ENCODE measurements around the gene ZNF548. TPM values are rescaled to one million over a fixed set of nuclear protein-coding genes. Genes with fewer than 3 reads are reported as not detected.
A peak's percentile ranks its signal among the peaks of the same experiment; 100 is the strongest.

The ZNF548 gene
- total and polyA plus RNA-seq, 8 donors = 2.6 to 48.5 (median 8.9) TPM

DNA sequence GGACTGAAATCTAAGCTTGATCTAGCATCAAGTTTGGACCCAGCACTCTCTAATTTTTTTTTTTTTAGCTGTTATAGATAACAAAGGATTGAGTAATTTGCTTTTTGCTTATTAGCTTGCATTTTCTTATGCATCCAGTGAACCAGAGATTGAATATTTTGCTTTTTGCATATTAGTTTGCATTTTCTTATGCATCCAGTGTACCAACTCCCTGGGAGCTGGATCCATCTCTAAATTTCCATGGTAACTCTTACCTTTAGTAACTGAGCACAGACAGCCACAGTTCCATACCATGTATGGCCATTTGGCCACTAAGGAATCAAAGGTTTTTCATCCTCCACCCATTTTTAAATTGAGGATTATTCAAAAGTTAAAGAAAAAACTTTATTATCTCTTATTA, 8.7 kb upstream of the ZNF548 start:
- TF ChIP-seq, protein P1, sequence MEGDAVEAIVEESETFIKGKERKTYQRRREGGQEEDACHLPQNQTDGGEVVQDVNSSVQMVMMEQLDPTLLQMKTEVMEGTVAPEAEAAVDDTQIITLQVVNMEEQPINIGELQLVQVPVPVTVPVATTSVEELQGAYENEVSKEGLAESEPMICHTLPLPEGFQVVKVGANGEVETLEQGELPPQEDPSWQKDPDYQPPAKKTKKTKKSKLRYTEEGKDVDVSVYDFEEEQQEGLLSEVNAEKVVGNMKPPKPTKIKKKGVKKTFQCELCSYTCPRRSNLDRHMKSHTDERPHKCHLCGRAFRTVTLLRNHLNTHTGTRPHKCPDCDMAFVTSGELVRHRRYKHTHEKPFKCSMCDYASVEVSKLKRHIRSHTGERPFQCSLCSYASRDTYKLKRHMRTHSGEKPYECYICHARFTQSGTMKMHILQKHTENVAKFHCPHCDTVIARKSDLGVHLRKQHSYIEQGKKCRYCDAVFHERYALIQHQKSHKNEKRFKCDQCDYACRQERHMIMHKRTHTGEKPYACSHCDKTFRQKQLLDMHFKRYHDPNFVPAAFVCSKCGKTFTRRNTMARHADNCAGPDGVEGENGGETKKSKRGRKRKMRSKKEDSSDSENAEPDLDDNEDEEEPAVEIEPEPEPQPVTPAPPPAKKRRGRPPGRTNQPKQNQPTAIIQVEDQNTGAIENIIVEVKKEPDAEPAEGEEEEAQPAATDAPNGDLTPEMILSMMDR (IDR thresholded peaks at IDR 0.05) = no peak
- TF ChIP-seq POLR2A (IDR thresholded peaks at IDR 0.05) (no peak), POLR2AphosphoS5 (IDR thresholded peaks at IDR 0.05) (no peak), EP300 (IDR thresholded peaks at IDR 0.05) (no peak)
- Histone ChIP-seq H3K27ac (no peak overlapping the region), H3K27me3 (no peaks in the 10 kb centered on the region), H3K4me1 (no peaks in the 10 kb centered on the region), H3K36me3 (peaks cover 13 to 31% (median 24%) of the 10 kb centered on the region in 4 donors), H3K4me3 (no peak overlapping the region), H3K9me3 (peaks cover 22 to 76% (median 45%) of the 10 kb centered on the region in 4 donors)
- intact Hi-C loops (cut with DNase I; ENCODE audit: low total_unique reads) = no loop called here
- no peak for DNase-seq

DNA sequence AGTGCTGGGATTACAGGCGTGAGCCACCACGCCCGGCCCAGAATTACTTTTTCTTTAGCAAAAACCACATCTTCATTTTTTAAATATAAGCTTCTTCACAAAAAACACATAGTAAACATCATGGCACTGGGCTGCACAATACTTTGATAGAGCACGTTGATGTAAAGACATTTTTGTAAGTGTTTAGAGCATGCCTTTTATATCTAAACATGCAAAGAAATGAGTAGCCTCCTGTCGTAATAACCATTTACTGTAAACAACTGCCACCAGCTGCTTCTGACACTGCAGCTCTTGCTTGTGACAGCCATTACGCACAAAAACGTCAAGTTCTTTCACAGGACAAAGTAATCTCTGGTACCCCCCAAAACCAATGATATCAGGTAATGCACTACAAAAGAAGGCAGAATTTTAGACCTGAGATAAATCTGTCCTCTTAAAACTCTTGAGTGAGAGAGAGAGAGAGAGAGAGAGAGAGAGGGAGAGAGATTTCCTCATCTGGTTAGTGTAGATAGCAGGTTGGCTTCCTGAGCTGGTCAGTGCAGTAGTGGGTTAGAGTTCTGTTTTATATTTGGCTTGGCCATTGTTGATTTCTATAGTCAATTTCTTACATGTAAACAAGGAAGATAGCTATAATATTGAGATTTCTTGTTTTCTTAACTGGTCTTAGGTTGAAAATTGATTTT, 6.7 kb upstream of the ZNF548 start:
- H3K36me3 ChIP-seq = peaks cover 0 to 11% (median 5%) of the 10 kb centered on the region in 4 donors
- no peak overlapping the region for H3K4me3 ChIP-seq
- H3K4me1 ChIP-seq = no peaks in the 10 kb centered on the region
- TF ChIP-seq POLR2AphosphoS5 (IDR thresholded peaks at IDR 0.05) (no peak), EP300 (IDR thresholded peaks at IDR 0.05) (no peak)
- 67 to 76% (median 74%) methylated on average over 7 of the region's 7 CpGs for WGBS, 5 donors
- no peak overlapping the region for H3K27ac ChIP-seq
- no peaks in the 10 kb centered on the region for H3K27me3 ChIP-seq
- no peak for DNase-seq
- intact Hi-C loops (cut with DNase I; ENCODE audit: low total_unique reads) = no loop called here
- H3K9me3 ChIP-seq = peaks cover 8 to 56% (median 26%) of the 10 kb centered on the region in 4 donors

GRCh38 chr19:57389194-57389729, 392 bp upstream of the ZNF548 start:
- no peaks in the 10 kb centered on the region for H3K27me3 ChIP-seq
- peak overlapping the region; percentile 64 to 96 (median 85) for H3K4me3 ChIP-seq
- intact Hi-C loops (cut with DNase I; ENCODE audit: low total_unique reads) = no loop called here
- peak overlapping the region; percentile 75 to 97 (median 85) for H3K27ac ChIP-seq
- 55 to 58% (median 56%) methylated on average over 11 of the region's 11 CpGs for WGBS, 5 donors
- H3K36me3 ChIP-seq = peaks cover 5 to 23% (median 18%) of the 10 kb centered on the region in 4 donors
- peaks cover 0 to 25% (median 14%) of the 10 kb centered on the region in 4 donors for H3K9me3 ChIP-seq
- TF ChIP-seq POLR2A (IDR thresholded peaks at IDR 0.05) (no peak), POLR2AphosphoS5 (IDR thresholded peaks at IDR 0.05) (no peak), EP300 (IDR thresholded peaks at IDR 0.05) (no peak)
- TF ChIP-seq, protein P1 (IDR thresholded peaks at IDR 0.05) = no peak
- H3K4me1 ChIP-seq = peaks cover 0 to 25% (median 20%) of the 10 kb centered on the region in 4 donors
- no peak for DNase-seq

- WGBS, 5 donors = 84 to 93% (median 88%) methylated on average over 5 of the region's 5 CpGs
- Histone ChIP-seq H3K9me3 (peaks cover 24 to 84% (median 75%) of the 10 kb centered on the region in 4 donors), H3K27me3 (no peaks in the 10 kb centered on the region), H3K27ac (no peak overlapping the region), H3K4me3 (no peak overlapping the region), H3K36me3 (peaks cover 42 to 86% (median 81%) of the 10 kb centered on the region in 4 donors), H3K4me1 (peaks cover 0 to 10% (median 6%) of the 10 kb centered on the region in 4 donors)
- intact Hi-C loops (cut with DNase I; ENCODE audit: low total_unique reads) = no loop called here
- TF ChIP-seq EP300 (IDR thresholded peaks at IDR 0.05) = no peak
- TF ChIP-seq, protein P1 (IDR thresholded peaks at IDR 0.05) = no peak
- no peak for TF ChIP-seq POLR2AphosphoS5 (IDR thresholded peaks at IDR 0.05)
- no peak for TF ChIP-seq POLR2A (IDR thresholded peaks at IDR 0.05)
- DNase-seq = no peak
Measured at GRCh38 chr19:57395710-57396109, 6.1 kb downstream of the ZNF548 start.

DNA sequence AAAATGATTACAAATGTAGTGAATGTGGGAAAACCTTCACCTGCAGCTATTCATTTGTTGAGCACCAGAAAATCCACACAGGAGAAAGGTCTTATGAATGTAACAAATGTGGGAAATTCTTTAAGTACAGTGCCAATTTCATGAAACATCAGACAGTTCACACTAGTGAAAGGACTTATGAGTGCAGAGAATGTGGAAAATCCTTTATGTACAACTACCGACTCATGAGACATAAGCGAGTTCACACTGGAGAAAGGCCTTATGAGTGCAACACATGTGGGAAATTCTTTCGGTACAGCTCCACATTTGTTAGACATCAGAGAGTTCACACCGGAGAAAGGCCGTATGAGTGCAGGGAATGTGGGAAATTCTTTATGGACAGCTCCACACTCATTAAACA, 9.2 kb downstream of the ZNF548 start:
- Histone ChIP-seq H3K27ac (no peak overlapping the region), H3K9me3 (peaks cover 28 to 96% (median 91%) of the 10 kb centered on the region in 4 donors), H3K4me3 (no peak overlapping the region), H3K36me3 (peaks cover 40 to 99% (median 80%) of the 10 kb centered on the region in 4 donors), H3K4me1 (no peaks in the 10 kb centered on the region), H3K27me3 (no peaks in the 10 kb centered on the region)
- intact Hi-C loops (cut with DNase I; ENCODE audit: low total_unique reads) = no loop called here
- 97 to 99% (median 98%) methylated on average over 5 of the region's 5 CpGs for WGBS, 5 donors
- no peak for DNase-seq
- TF ChIP-seq POLR2AphosphoS5 (IDR thresholded peaks at IDR 0.05) (no peak), EP300 (IDR thresholded peaks at IDR 0.05) (no peak), POLR2A (IDR thresholded peaks at IDR 0.05) (no peak)
- TF ChIP-seq, protein P1 (IDR thresholded peaks at IDR 0.05) = no peak

Data from stomach (tissue), 9 donors.